ENCODE results near the gene TM4SF20.
"Not testable (repeated sequence)": the region's sequence is repeated elsewhere in the genome, so short reads cannot be mapped to it uniquely, and the experiment has no call there.

The TM4SF20 gene

DNA sequence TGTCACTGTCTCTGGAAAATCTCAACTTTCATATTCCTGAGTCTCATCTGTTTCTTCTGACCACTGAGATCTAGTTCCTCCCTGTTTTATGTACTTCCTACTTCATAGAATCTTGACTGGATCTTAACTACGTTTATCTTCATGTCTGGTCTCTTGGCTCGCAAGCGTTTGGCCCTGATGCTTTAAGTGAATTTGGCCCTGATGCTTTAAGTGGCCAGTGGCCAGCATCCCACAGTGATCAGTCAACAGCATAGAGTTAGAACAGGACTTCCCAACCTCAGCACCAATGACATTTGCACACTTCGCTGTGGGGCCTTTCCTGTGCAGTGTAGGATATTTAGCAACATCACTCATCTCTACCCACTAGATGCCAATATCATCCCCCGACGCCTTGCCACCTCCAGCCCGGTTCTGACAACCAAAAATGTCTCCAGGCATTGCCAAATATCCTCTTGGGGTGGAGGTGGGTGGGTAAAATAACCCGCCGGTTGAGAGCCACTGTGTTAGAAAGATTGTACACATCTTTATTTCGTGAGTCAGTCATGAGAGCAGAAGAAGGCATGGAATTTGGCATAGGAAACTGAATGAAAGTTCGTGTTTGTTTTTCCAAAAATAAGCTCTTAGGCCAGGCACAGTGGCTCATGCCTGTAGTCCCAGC is 12.2 kb downstream of the TM4SF20 start:
- DNase-seq: no peak

DNA sequence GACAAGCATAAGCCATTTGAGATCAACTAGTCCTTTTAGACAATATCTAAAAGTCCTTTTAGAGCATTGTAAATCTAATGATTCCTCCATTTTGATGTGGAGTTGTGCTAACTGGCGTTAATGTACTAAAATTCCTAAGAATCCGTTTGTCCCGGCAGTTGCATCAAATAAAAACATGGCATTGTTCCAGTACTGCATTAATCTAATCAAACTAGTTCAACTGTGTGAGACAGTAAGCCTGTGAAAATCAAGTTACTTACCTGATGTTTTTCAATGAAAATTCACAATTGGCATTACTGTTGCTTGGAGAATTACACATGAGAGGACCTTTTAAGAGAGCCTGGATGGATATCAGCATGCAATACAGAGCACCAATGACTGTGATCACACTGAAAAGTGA is 13.3 kb downstream of the TM4SF20 start:
- DNase-seq: no peak

DNA sequence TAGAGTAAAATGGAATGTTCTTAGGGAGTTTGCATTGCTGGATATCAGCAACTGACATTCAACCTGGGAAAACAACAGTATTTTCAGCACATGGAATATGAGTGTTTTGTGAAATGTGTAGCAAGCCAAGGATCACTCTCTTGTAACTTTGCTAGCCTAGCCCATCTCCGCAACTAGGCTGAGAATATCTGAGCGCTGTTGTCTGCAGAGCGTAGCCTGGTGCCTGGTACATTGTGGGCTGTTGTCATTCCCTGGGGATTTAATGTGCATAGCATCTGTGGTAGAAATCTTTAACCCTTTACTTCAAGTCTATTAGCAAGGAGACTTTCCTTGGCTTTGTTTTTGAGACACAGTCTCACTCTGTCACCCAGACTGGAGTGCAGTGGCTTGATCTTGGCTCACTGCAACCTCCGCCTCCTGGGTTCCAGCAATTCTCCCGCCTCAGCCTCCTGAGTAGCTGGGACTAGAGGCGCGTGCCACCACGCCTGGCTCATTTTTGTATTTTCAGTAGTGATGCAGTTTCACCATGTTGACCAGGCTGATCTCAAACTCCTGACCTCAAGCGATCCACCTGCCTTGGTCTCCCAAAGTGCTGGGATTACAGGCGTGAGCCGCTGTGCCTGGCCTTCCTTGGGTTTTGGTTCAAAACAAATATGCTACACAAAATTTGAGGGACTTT is 14.4 kb downstream of the TM4SF20 start:
- not testable (repeated sequence) for DNase-seq

DNA sequence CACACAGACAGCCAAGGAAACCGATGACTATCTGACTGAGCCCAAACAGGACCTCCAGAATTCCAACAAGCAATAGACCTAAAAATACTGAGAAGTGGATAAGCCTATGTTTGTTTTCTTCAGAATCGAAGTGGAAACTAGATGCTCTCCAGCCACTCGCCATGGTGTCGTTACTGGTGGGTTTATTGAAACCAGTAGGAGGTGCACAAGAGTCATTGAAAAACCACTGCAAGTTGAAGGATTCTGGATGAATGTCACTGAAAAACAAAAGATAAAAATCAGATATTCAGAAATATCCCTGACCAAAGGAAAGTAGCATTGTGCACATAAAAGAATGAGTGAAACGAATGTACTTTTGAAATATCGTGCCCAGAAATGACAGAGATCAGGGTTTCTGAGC is 15.3 kb downstream of the TM4SF20 start:
- no peak for DNase-seq

DNA sequence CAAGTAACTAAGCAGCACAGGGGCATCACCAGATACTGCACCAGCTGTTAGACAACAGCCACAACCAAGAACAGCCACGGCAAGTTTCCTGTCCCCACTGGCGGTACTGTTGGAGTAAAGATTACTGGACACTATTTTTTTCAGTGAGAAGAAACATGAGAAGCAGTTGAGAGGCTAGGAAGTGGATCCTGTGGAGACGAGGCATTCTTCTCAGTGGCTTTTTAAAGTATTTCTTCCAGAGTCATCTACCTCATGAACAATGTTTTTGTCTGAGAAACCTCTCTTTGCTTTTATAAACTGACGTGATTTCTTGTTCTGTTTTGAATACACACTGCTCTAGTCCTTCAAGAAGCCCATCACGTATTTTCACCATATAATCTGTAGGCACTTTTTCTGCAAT is 18.8 kb downstream of the TM4SF20 start:
- DNase-seq: no peak

DNA sequence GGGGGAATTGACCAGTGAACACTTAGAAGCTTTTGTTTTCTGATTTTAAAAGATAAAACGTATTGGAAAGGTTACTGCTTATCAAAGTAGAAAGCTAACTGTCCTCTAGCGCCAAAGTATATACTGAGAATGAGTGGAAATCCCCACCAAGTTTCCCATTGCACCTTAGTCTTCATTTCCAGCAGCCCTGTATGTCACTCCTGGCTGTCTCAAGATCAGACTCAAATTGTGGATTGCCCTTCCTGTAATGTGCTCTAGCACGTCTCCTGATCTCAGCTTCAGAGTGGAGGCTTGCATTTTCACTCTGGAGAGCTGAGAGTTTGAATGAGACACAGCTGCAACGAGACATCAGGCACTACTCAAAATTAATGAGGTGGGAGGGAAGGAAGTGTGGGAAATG is 27.5 kb downstream of the TM4SF20 start:
- DNase-seq: no peak

DNA sequence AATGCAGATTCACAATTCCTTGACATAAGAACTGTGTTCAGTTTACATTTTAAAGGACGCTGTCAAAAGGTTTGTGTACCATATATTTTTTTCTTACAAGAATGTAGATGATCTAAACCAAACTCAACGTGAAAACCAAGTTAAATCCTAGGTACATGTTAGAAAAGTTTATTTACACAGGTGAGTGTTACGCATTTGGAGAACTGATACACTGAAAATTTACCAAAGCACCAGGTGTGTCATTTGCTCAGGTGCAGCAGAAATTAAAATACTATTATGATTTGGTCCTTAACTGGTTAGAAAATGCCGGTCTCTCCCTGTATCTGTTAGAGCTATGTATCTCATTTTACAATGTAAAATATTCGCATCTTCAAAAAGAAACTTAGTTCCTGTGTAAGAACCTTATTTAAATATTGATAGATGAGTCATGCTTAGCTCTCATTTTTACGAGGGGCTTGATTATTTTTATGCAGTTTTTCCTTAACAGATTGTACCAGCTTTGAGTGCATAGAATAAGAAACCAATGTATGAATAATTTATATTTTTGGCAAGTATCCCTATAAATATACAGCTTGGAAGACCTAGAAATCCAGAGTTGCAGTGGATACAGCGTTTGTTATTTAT is 29.0 kb downstream of the TM4SF20 start:
- no peak for DNase-seq

DNA sequence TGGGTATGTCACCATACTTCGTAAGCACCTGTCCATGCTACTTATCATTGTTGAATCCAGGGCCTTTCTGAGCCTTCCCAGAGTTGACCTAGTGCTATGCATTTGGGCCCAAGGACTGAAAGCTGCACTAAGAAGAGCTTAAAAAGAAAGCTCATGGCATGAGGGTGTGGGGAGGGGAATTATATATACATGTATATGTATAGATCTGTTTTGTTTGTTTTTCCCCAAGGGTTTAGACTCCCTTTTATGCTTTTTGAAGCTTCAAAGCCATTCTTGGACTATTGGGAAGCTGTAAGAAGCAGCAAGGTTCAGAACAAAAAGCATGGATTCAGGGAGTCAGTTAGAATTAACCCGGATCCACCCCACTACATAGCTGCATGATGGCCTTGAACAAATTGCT is 30.8 kb downstream of the TM4SF20 start:
- DNase-seq: no peak

DNA sequence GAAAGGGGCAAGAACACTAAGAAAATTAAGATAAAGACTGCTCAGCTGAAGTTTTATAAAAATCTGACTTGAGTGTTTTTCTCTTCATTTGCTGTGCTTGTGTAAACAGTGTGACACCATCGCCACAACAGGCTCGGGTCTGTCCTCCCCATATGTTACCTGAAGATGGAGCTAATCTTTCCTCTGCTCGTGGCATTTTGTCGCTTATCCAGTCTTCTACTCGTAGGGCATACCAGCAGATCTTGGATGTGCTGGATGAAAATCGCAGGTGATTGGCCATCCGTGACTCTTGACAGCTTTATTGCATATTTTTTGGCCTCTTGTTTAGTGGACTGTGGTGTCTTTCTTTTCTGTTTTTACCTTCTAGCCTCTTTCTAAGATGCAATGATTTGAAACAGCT is 32.0 kb downstream of the TM4SF20 start:
- DNase-seq: no peak

DNA sequence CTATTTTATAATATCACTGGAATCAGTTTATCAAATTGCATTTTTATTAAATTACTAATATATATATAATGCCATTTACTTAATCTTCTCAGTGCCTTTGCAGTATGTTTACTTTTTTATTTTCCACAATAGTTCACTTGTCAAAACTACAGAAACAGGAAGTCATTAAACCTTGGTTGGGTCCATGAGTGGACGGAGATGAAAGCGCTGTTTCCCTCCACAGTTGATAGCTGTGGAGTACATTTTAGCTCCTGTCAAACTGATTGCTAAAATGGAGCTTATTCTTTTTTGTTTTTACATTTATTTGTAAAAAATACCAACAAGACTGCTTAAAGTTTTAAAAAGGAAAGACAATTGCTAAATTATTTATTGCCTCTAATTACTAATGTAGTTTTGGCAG is 34.9 kb downstream of the TM4SF20 start:
- no peak for DNase-seq

DNA sequence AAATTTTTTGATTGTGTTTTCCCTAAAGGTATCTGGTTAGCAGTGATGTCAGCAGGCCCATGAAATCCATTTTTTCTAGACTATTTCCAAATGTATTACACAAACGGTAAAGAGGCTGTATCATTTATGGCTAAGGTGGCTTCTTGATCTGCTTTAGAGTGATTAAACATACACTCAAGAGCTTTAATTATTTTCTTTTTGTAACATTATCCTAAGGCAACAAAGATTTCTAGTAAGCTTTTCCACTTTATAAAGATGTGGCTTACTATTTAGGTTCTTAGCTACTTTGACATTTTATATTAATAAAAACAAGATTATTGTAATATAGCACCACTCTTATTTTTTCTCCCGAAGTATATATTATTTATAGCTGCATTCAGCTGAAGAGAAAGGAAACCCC is 37.6 kb downstream of the TM4SF20 start:
- no peak for DNase-seq

DNA sequence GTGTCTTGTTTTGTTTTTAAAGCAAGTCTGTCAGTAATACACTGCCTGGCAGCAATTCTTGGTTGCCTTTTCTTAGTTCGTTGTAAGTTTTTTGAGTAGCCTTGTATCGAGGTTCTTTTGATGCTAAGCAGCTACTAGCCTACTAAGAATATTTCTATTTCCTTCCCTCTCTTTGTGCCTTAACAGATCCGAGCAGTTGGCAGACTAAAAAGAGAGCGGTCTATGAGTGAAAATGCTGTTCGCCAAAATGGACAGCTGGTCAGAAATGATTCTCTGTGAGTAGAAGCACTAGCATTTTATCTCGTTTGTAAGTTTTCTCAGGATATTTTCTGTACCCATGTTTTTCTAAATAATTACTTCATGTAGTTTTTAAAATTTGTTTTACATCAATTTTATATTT is 39.0 kb downstream of the TM4SF20 start:
- DNase-seq: no peak

DNA sequence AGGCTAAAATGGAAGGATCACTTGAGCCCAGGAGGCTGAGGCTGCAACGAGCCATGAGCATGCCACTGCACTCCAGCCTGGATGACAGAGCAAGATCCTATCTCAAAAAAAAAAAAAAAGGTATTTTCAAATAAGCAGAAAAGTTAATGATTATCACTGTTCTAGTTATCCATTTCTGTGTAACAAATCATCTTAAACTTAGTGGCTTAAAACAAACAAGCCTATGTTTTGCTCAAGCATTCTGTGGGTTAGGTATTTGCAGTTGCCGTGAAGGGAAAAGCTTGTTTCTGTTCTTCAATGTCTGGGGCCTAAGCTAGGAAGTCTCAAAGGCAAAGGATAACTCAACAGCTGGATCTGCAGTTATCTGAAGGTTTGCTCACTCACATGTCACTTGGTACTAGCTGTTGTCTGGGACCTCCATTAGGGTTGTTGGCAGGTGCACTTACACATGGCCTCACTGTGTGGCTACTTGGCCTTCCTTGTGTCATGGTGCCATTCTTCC is 40.0 kb downstream of the TM4SF20 start:
- DNase-seq: no peak

DNA sequence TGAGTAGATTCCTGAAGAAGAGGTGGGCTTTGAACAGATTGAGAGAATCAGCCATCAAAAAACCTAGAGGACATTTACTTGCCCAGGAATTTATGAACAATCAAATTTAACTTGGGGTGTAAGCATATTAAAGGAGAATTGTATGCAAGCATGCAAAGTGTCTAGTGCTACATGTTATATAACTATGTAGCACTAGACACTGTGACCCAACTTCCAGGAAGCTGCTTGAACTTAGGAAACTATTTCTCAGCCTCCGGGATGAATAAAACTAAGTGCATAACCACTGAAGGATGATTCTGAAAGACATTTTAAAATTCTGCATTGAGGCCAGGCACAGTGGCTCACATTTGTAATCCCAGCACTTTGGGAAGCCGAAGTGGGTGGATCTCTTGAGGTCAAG is 41.7 kb downstream of the TM4SF20 start:
- no peak for DNase-seq

DNA sequence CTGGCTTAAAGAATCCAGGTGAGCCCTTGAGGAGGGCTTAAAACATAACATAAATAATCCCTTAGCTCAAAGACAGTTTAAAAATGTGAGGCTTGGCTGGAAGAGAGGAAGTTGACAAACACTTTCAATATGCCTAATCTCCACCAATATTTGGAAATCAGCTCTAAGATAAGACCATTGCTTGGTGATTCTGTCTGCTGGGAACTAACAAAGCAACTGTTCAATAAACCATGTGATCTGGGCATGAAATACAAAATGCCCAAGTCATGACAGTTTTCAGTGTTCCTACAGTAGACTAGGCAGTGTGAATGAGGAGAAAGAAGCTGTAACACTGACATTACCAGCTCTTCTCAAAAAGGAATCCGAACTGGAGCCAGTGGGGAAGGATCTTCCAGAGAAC is 43.4 kb downstream of the TM4SF20 start:
- no peak for DNase-seq

DNA sequence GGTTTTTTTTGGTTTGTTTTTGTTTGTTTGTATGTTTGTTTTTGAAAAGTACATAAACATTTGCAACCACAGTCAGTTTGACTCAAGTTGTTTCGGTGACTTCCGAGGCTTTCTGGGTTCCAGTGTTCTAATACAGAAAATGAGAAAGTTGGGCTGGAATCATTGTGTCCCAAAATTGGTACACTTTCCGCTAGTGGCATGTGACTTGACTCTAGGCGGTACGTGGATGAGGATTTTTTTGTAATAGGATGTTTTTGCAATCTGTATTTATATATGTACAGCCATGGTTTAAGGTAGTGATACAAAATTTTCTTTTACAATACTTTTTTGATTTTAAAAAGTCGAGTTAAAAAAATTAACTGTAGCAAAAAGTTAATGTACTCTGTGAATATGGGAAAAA is 52.3 kb downstream of the TM4SF20 start:
- no peak for DNase-seq

DNA sequence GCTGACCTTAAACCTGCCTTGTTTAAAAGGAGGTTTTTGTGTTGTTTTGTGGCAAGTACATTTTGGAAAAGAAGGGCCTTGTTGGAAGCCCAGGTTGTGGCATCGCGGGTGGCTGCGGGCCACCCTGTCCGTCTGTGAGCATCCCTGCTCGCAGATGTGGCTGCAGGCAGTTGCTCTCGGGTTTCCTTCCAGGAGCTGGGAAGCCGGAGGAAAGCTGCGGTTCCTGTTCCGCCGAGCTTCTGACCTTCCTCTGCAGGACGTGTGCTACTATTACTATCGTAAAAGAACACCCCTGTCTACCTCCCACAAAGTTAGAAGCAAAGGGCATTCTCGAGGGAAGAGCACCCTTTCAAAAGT is 53.3 kb downstream of the TM4SF20 start:
- no peak for DNase-seq

DNA sequence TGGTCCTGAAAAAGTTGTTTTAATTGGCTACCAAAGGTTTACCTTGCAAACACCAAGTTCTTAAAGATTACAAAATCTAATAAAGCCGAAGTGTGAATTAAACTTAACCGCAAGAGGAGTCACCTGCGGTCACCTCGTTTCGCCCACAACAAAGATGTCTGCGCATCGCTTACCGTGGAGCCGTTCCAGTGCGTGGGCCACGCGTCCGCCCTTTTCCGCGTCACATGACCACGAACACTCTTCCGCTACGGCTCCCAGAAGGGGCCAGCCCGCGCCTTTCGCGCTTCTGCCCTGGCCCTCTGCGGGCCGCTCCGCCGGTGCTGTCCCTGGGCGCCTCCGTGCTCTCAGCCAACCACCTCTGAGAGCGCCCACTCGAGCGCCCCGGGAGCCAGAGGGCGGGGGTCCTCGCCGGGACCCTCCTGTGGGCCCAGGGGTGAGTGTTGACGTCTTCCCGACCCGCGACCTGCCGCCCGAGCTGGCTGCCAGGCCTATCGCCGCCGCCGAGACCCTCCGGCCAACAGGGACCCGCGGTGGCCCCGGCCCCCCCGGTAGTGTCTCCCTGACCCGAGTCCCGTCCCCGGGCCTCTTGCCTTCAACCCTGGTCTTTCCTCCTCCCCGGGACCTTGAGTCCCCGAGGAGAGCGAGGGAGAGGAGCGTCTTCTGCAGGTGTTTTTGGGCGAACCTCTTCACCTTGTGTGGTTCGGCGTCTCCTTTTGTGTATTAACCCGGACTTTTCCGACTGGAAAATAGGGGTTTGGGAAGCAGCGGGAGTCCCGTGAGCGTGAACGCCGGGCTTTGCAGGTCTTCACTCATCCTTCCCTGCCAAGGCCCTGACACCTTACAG is 53.9 kb downstream of the TM4SF20 start, which contains the start of gene MFF:
Gene MFF, plus strand, starts transcription at position 257 of the 844 bp plus-strand sequence. CDS start 5,415 bp downstream, outside the sequence.
- peak; percentile 96 for DNase-seq

DNA sequence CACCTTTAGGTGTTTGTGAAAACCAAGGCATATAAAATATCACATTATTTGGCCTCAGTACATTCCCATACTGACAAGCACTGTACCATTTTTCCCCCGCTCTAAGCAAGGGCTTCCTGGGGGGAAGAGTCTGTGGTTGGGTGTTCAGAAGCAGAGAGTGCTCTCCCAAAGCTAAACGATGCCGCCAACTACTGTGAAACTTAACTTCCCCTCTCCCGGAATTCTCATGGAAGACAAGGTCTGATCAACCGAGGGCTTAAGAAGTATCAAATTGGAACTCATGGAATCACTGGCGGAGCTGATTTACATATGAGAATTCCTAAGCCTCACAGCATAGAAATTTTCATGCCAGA is 54.5 kb downstream of the TM4SF20 start:
- no peak for DNase-seq

DNA sequence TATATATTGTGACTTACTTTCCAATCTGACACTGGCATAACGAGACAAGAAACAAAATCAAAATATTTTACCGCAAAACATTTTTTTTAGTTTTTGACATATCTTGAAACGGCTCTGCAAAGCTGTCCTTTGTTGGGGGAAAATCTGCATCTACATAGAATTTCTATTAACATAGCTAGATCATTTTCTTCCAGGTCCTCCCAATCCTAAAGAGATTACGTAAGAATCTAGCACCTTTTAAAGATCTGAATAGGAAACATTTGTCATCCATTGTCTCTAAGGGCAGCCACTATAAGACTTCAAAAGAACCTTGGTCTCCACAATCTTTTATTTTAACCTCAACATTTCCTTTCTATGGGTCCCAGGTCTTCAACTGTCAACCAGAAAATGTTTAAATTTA is 55.3 kb downstream of the TM4SF20 start:
- no peak for DNase-seq

DNA sequence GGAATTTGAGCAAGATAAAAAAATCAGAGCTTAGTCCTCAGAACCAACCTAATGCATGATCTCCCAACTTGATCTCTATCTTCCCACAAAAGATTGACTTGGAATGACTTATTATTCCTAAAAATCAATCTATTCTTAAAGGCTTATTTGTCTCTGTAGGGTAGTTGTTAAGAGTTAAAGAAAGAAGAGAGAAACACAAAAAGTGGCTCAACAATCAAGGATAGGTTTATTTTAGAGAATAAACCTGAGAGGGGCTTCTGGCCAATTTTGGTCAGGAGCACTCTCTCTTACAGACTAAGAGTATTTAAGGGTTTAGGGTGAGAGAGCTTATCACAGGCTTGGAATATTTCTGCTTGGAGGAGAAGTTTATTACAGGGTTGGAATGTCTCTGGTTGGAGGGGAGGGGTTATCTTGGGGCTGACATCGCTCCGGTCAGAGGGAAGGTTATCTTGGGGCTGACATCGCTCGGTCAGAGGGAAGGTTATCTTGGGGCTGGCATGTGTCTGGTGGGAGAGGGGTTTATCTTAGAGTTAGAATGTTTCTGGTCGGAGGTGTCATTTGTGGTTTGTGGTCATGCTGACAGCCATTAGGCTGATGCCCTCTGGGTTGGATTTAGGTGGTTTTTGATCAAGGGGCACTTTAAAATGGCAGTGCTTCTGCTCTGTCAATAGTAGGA is 56.4 kb downstream of the TM4SF20 start:
- no peak for DNase-seq

DNA sequence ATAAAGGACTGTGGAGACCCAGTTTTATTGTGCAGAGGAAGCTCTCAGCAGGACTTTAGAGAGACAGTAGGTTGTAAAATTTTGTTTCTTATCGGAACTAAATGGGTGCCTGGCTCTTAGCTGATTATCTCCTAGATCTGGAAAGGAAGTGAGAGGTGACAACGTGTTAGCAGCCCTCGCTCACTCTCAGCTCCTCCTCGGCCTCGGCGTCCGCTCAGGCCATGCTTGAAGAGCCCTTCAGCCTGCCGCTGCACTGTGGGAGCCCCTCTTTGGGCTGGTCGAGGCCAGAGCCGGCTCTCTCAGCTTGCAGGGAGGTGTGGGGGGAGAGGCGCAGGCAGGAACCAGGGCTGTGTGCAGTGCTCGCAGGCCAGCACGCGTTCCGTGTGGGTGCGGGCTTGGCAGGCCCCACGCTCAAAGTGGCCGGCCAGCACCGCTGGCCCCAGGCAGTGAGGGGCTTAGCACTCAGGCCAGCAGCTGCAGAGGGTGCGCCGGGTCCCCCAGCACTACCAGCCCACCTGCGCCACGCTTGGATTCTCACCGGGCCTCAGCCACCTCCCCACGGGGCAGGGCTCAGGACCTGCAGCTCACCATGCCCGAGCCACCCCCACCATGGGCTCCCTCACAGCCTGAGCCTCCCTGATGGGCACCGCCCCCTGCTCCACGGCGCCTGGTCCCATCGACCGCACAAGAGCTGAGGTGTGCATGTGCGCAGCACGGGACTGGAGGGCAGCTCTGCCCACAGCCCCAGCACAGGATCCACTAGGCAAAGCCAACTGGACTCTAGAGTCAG is 58.6 kb downstream of the TM4SF20 start:
- DNase-seq: no peak
